Measurements from ENCODE around the gene CHAF1B.

CHAF1B gene

DNA sequence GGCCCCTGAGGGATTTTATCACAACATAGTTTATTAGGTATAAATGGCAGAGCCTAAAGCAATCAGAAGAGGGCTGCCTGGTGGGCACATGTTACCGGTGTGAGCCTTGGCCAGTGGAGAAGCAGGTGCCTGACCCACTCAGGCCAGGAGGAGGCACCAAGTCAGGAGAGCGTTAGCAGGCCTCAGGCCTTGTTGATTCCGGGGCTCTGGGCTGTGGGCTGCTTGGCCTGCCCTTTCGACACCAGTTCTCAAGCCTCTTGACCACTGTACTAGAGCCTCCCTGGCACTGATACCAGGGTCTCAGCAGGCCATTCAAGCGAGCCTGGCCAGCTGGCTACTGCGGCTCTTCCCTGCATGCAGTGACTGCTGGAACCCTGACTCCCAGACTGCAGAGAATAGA, 73.9 kb downstream of the CHAF1B start:
- in situ Hi-C loops (cut with MboI; ENCODE audit: low pct_unique_long_range_greater_than_20kb, low sequenced_read_pairs, unreplicated experiment): no loop called here
- TF ChIP-seq, protein P1, sequence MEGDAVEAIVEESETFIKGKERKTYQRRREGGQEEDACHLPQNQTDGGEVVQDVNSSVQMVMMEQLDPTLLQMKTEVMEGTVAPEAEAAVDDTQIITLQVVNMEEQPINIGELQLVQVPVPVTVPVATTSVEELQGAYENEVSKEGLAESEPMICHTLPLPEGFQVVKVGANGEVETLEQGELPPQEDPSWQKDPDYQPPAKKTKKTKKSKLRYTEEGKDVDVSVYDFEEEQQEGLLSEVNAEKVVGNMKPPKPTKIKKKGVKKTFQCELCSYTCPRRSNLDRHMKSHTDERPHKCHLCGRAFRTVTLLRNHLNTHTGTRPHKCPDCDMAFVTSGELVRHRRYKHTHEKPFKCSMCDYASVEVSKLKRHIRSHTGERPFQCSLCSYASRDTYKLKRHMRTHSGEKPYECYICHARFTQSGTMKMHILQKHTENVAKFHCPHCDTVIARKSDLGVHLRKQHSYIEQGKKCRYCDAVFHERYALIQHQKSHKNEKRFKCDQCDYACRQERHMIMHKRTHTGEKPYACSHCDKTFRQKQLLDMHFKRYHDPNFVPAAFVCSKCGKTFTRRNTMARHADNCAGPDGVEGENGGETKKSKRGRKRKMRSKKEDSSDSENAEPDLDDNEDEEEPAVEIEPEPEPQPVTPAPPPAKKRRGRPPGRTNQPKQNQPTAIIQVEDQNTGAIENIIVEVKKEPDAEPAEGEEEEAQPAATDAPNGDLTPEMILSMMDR (IDR thresholded peaks at IDR 0.05; ENCODE audit: extremely low read depth, insufficient read depth, missing control alignments): no peak

DNA sequence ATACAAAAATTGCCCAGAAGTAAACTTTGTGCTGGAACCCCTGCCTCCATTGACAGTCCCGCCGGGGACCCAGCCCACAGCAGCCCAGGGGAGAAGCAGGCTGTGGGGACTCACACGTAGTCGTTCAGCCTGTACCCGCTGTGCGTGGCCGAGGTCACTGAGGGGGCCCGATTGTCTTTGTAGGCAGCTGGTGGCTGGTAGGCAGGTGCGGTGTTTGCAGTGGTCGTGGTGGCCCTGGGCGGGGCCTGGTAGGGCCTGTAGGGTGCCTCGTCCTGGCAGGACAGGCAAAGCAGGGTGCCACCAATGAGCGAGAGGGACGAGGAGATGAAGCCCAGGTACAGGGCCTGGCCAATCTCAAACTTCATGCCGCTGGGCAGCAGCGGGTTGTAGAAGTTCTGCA, 75.7 kb downstream of the CHAF1B start:
- no peak for DNase-seq (ENCODE audit: low spot score)
- in situ Hi-C loops (cut with MboI; ENCODE audit: low pct_unique_long_range_greater_than_20kb, low sequenced_read_pairs, unreplicated experiment): no loop called here
- TF ChIP-seq, protein P1 (IDR thresholded peaks at IDR 0.05; ENCODE audit: extremely low read depth, insufficient read depth, missing control alignments): no peak

More for the DNA sequence above, 73.9 kb downstream of the CHAF1B start:
- no peak for DNase-seq (ENCODE audit: low spot score)

DNA sequence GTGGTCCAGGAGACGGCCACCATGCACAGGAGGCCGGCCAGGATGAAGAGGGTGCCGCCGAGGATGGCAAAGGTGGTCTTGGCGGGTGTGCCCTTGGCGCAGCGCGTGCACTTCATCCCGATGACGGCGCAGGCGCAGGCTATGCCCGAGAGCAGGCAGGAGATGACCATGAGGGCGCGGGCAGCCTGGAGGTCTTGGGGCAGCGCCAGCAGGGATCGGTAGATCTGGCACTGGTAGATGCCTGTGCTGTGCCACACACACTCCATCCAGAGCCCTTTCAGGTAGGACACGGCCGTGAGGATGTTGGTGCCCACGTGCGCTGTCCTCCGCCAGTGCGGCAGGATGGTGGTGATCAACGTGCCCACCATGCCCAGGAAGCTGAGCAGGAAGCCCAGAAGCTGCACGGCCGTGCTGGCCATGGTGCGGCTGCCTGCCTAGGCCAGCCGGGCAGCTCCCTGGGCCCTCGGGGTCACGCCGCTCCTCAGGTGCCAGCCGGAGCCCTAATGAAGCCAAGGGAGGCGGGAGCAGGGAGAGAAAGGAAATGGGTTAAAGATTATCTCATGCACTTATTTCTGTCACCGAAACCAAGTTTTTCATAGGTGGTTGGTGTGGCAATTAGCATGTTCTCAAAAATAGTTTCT, 76.2 kb downstream of the CHAF1B start:
- no peak for DNase-seq (ENCODE audit: low spot score)
- in situ Hi-C loops (cut with MboI; ENCODE audit: low pct_unique_long_range_greater_than_20kb, low sequenced_read_pairs, unreplicated experiment): no loop called here
- TF ChIP-seq, protein P1 (IDR thresholded peaks at IDR 0.05; ENCODE audit: extremely low read depth, insufficient read depth, missing control alignments): no peak

DNA sequence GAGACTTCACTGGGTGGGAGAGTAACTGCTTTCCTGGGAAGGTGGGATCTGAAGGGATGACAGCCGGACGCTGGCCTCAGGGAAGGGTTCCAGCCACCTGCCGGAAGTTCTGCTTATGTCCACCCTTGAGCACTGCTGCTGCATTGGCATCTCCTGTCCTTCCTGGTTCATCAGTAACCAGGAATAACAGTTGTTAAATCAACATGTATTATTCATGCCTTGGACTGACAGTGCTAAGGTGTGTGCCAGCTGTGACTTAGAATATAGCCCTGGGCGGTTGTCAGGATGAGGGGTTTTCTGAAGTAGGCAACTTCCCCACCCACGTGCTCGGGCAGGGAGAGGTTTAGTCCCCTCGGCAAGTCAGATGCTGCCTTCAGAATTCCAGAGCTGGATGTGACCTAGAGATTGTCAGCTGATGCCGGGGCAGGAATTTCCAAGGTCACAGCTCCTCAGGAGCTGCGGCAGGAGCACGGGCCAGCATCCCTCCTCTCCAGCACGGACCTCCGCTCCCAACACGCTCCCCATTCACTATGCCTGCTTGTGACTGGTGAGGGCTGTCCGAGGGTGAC, 76.8 kb downstream of the CHAF1B start:
- in situ Hi-C loops (cut with MboI; ENCODE audit: low pct_unique_long_range_greater_than_20kb, low sequenced_read_pairs, unreplicated experiment): no loop called here
- TF ChIP-seq, protein P1 (IDR thresholded peaks at IDR 0.05; ENCODE audit: extremely low read depth, insufficient read depth, missing control alignments): no peak
- DNase-seq (ENCODE audit: low spot score): no peak

DNA sequence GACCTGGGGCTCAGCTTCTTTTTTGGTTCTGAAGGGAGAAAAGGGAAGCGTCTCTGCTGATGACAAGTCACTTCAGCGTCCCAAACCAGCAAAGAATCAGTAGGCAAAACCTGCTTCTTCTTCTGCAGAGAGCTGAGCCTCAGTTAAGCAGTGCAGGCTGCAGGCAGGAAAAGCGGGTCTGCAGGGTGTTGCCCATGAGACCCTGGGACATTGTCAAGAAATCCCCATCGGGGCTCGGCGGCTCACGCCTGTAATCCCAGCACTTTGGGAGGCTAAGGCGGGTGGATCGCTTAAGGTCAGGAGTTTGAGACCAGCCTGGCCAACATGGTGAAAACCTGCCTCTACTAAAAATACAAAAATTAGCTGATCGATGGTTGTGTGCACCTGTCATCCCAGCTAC, 78.0 kb downstream of the CHAF1B start:
- DNase-seq (ENCODE audit: low spot score): no peak
- TF ChIP-seq, protein P1 (IDR thresholded peaks at IDR 0.05; ENCODE audit: extremely low read depth, insufficient read depth, missing control alignments): no peak
- in situ Hi-C loops (cut with MboI; ENCODE audit: low pct_unique_long_range_greater_than_20kb, low sequenced_read_pairs, unreplicated experiment): no loop called here

DNA sequence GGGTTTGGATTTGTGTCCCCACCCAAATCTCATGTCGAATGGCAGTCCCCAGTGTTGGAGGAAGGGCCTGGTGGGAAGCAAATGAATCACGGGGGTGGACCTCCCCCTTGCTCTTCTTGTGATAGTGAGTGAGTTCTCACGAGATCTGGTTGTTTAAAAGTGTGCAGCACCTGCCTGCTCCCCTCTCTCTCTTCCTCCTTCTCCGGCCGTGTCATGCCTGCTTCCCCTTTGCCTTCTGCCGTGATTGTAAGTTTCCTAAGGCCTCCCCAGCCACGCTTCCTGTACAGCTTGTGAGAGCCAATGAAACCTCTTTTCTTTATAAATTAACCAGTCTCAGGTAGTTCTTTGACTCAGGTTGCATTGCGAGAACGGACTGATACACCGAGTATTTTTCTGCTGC, 78.8 kb downstream of the CHAF1B start:
- no peak for DNase-seq (ENCODE audit: low spot score)
- in situ Hi-C loops (cut with MboI; ENCODE audit: low pct_unique_long_range_greater_than_20kb, low sequenced_read_pairs, unreplicated experiment): no loop called here
- TF ChIP-seq, protein P1 (IDR thresholded peaks at IDR 0.05; ENCODE audit: extremely low read depth, insufficient read depth, missing control alignments): no peak

Measured in GM13977 (cell line).